Hepatocyte (in vitro differentiated cells): ENCODE data around the gene RTF1. TPM values are rescaled to one million over a fixed set of nuclear protein-coding genes. Genes with fewer than 3 reads are reported as not detected.
"Not testable (repeated sequence)": the region's sequence is repeated elsewhere in the genome, so short reads cannot be mapped to it uniquely, and the experiment has no call there.

Source experiments
- DNase-seq: peaks from one replicate; pipeline ENCODE4 v3.0.0-alpha.2; 2016; ENCODE audit warnings: low spot score
- H2AFZ ChIP-seq: fragments of 200-600 bp; sonication (generic); 2 replicates; pipeline ENCODE4 v1.6.0; 2016; ENCODE audit warnings: antibody characterized with exemption, mild to moderate bottlenecking
- H3K27ac ChIP-seq: fragments of 200-600 bp; sonication (generic); 2 replicates; pipeline ENCODE4 v1.5.1; 2016; ENCODE audit warnings: mild to moderate bottlenecking
- H3K27me3 ChIP-seq: fragments of 200-600 bp; sonication (generic); 2 replicates; pipeline ENCODE4 v1.6.1; 2016
- H3K36me3 ChIP-seq: fragments of 200-600 bp; sonication (generic); replicated peaks from 2 replicates; pipeline ENCODE4 v1.5.1; 2016; ENCODE audit warnings: low read depth; ENCODE audit not compliant: insufficient read depth
- H3K4me1 ChIP-seq: fragments of 200-600 bp; sonication (generic); 2 replicates; pipeline ENCODE4 v1.5.1; 2016; ENCODE audit warnings: mild to moderate bottlenecking, moderate library complexity; ENCODE audit not compliant: insufficient read depth
- H3K4me2 ChIP-seq: fragments of 200-600 bp; sonication (generic); 2 replicates; pipeline ENCODE4 v1.6.0; 2016
- H3K4me3 ChIP-seq: fragments of 200-600 bp; sonication (generic); 2 replicates; pipeline ENCODE4 v1.5.1; 2016; ENCODE audit warnings: mild to moderate bottlenecking
- H3K79me2 ChIP-seq: fragments of 200-600 bp; sonication (generic); 2 replicates; pipeline ENCODE4 v1.6.0; 2017; ENCODE audit warnings: mild to moderate bottlenecking
- H3K9me2 ChIP-seq: fragments of 200-600 bp; sonication (generic); replicated peaks from 2 replicates; pipeline ENCODE4 v1.6.0; 2017; ENCODE audit warnings: mild to moderate bottlenecking; ENCODE audit not compliant: insufficient read depth
- H3K9me3 ChIP-seq: fragments of 200-600 bp; sonication (generic); 2 replicates; pipeline ENCODE4 v1.5.1; 2016; ENCODE audit warnings: low read depth, mild to moderate bottlenecking
- H4K20me1 ChIP-seq: fragments of 200-600 bp; sonication (generic); 2 replicates; pipeline ENCODE4 v1.6.0; 2016; ENCODE audit warnings: mild to moderate bottlenecking; ENCODE audit not compliant: insufficient read depth, poor library complexity, severe bottlenecking
- CTCF ChIP-seq: fragments of 200-600 bp; sonication (generic); IDR thresholded peaks from 2 replicates; pipeline ENCODE4 v1.5.1; 2016; ENCODE audit warnings: antibody characterized with exemption, mild to moderate bottlenecking; ENCODE audit not compliant: poor library complexity
- EZH2 ChIP-seq: fragments of 200-600 bp; sonication (generic); IDR thresholded peaks from 2 replicates; pipeline ENCODE4 v1.6.1; 2016; ENCODE audit warnings: antibody characterized with exemption, mild to moderate bottlenecking, borderline replicate concordance
- EZH2phosphoT487 ChIP-seq: fragments of 200-600 bp; sonication (generic); IDR thresholded peaks from one replicate; pipeline ENCODE4 v1.6.1; 2018; ENCODE audit warnings: antibody characterized with exemption, mild to moderate bottlenecking, low read depth, moderate library complexity; ENCODE audit not compliant: unreplicated experiment, severe bottlenecking
- WGBS: methylation state at CpG from one replicate; pipeline ENCODE4 v1.1.6; 2016; ENCODE audit warnings: low lambda C conversion rate; ENCODE audit errors: missing lambda C conversion rate; 5-methylcytosine and 5-hydroxymethylcytosine counted together
- polyA plus RNA-seq: library from polyadenylated mRNA; unstranded; fragments of >200 nt; fragmentation: Nextera tagmentation; extraction: Ambion mirVana; gene quantifications from 2 replicates; pipeline ENCODE4 v1.2.1, GENCODE V29; 2016
- total RNA-seq: library from RNA; depleted of rRNA; stranded (reverse); fragments of >200 nt; gene quantifications from 2 replicates; pipeline ENCODE4 v1.2.3, GENCODE V29; 2014

RTF1 gene
- total and polyA plus RNA-seq, 2 experiments from 2014 or later, result 34.1 to 73.4 TPM

GRCh38 chr15:41465822-41466421, 49.0 kb downstream of the RTF1 start:
- no peak overlapping the region for H3K27ac ChIP-seq
- peaks cover 15% of the 10 kb centered on the region for H3K36me3 ChIP-seq
- WGBS, result 82% methylated on average over 8 of the region's 8 CpGs
- H3K4me3 ChIP-seq, result no peak overlapping the region
- H3K27me3 ChIP-seq, result no peaks in the 10 kb centered on the region
- no peaks in the 10 kb centered on the region for H4K20me1 ChIP-seq
- TF ChIP-seq CTCF, result peak; percentile 76
- no peak for TF ChIP-seq EZH2
- TF ChIP-seq EZH2phosphoT487, result no peak
- peaks cover 11% of the 10 kb centered on the region for H3K79me2 ChIP-seq
- no peaks in the 10 kb centered on the region for H3K9me2 ChIP-seq
- H3K4me2 ChIP-seq, result no peak overlapping the region
- DNase-seq, result peak; percentile 65
- H3K9me3 ChIP-seq, result no peaks in the 10 kb centered on the region
- H2AFZ ChIP-seq, result no peak overlapping the region
- no peaks in the 10 kb centered on the region for H3K4me1 ChIP-seq

- H3K4me2 ChIP-seq, result no peak overlapping the region
- TF ChIP-seq EZH2 (no peak), CTCF (no peak), EZH2phosphoT487 (no peak)
- 91% methylated on average over 3 of the region's 3 CpGs for WGBS
These were observed 49.8 kb downstream of the RTF1 start for GRCh38 chr15:41466711-41467110.

GRCh38 chr15:41469644-41470043, 52.7 kb downstream of the RTF1 start:
- not testable (repeated sequence) for H3K4me3 ChIP-seq, H3K4me2 ChIP-seq, H3K4me1 ChIP-seq, H3K9me3 ChIP-seq, H3K9me2 ChIP-seq, H3K27ac ChIP-seq, H4K20me1 ChIP-seq, H3K79me2 ChIP-seq, DNase-seq, H3K27me3 ChIP-seq, H2AFZ ChIP-seq
- WGBS, result 96% methylated on average over 6 of the region's 6 CpGs
- H3K36me3 ChIP-seq, result peaks cover 15% of the 10 kb centered on the region

More at GRCh38 chr15:41466711-41467110, 49.8 kb downstream of the RTF1 start:
- no peak overlapping the region for H2AFZ ChIP-seq
- peaks cover 15% of the 10 kb centered on the region for H3K36me3 ChIP-seq
- DNase-seq, result no peak
- peaks cover 11% of the 10 kb centered on the region for H3K79me2 ChIP-seq
- H3K4me3 ChIP-seq, result no peak overlapping the region
- no peaks in the 10 kb centered on the region for H3K27me3 ChIP-seq
- H4K20me1 ChIP-seq, result no peaks in the 10 kb centered on the region
- no peaks in the 10 kb centered on the region for H3K9me3 ChIP-seq
- H3K4me1 ChIP-seq, result no peaks in the 10 kb centered on the region
- H3K27ac ChIP-seq, result no peak overlapping the region
- H3K9me2 ChIP-seq, result no peaks in the 10 kb centered on the region

- WGBS, result 97% methylated on average over 11 of the region's 11 CpGs
- H3K36me3 ChIP-seq, result peaks cover 8% of the 10 kb centered on the region
- no peak overlapping the region for H3K27ac ChIP-seq
- H4K20me1 ChIP-seq, result no peaks in the 10 kb centered on the region
- H2AFZ ChIP-seq, result no peak overlapping the region
- no peaks in the 10 kb centered on the region for H3K79me2 ChIP-seq
- DNase-seq, result no peak
- no peaks in the 10 kb centered on the region for H3K27me3 ChIP-seq
- no peaks in the 10 kb centered on the region for H3K4me1 ChIP-seq
- TF ChIP-seq CTCF (no peak), EZH2 (no peak), EZH2phosphoT487 (no peak)
- no peak overlapping the region for H3K4me2 ChIP-seq
- no peak overlapping the region for H3K4me3 ChIP-seq
- no peaks in the 10 kb centered on the region for H3K9me3 ChIP-seq
- H3K9me2 ChIP-seq, result no peaks in the 10 kb centered on the region
These were observed 56.5 kb downstream of the RTF1 start for GRCh38 chr15:41473418-41473817.
